Right atrium auricular region (tissue), 2 donors: ENCODE data around the gene AGPAT1. TPM values are rescaled to one million over a fixed set of nuclear protein-coding genes. Genes with fewer than 3 reads are reported as not detected.

Experiments
- DNase-seq: peaks from one replicate; pipeline ENCODE4 v3.0.0-alpha.2; 2019; ENCODE audit warnings: low spot score
- H3K27ac ChIP-seq, 2 donors: fragments of 200-600 bp; sonication (generic); 1 replicate in 1 of 2; 2 replicates in 1 of 2; pipeline ENCODE4 v1.5.1; 2016 to 2019
- H3K27me3 ChIP-seq, 2 donors: fragments of 200-600 bp; sonication (generic); one replicate each; pipeline versions ENCODE4 v1.5.1 to v1.6.0; 2017 to 2019
- H3K36me3 ChIP-seq: fragments of 200-600 bp; sonication (generic); one replicate; pipeline ENCODE4 v1.5.1; 2016
- H3K4me1 ChIP-seq, 2 donors: fragments of 200-600 bp; sonication (generic); one replicate each; pipeline versions ENCODE4 v1.5.1 to v1.6.0; 2017 to 2019
- H3K4me3 ChIP-seq, 2 donors: fragments of 200-600 bp; sonication (generic); 1 replicate in 1 of 2; 2 replicates in 1 of 2; pipeline ENCODE4 v1.5.1; 2017 to 2019; ENCODE audit warnings: mild to moderate bottlenecking in 1 of 2, moderate library complexity in 1 of 2
- H3K9me3 ChIP-seq, 2 donors: fragments of 200-600 bp; sonication (generic); one replicate each; pipeline ENCODE4 v1.5.1; 2019
- total RNA-seq, 2 donors: library from RNA; depleted of rRNA; stranded (reverse); fragments of >200 nt; gene quantifications; one replicate each; pipeline ENCODE4 v1.1.0, GENCODE V29; 2016
- TF ChIP-seq, protein P1 (sequence below), 2 donors: fragments of 200-600 bp; sonication (generic); IDR thresholded peaks; one replicate each; pipeline ENCODE4 v1.5.1; 2019; ENCODE audit warnings: antibody characterized with exemption in 2 of 2

The AGPAT1 gene
- total RNA-seq, 2 donors from 2014 or later = 59.6 to 77.1 TPM

DNA sequence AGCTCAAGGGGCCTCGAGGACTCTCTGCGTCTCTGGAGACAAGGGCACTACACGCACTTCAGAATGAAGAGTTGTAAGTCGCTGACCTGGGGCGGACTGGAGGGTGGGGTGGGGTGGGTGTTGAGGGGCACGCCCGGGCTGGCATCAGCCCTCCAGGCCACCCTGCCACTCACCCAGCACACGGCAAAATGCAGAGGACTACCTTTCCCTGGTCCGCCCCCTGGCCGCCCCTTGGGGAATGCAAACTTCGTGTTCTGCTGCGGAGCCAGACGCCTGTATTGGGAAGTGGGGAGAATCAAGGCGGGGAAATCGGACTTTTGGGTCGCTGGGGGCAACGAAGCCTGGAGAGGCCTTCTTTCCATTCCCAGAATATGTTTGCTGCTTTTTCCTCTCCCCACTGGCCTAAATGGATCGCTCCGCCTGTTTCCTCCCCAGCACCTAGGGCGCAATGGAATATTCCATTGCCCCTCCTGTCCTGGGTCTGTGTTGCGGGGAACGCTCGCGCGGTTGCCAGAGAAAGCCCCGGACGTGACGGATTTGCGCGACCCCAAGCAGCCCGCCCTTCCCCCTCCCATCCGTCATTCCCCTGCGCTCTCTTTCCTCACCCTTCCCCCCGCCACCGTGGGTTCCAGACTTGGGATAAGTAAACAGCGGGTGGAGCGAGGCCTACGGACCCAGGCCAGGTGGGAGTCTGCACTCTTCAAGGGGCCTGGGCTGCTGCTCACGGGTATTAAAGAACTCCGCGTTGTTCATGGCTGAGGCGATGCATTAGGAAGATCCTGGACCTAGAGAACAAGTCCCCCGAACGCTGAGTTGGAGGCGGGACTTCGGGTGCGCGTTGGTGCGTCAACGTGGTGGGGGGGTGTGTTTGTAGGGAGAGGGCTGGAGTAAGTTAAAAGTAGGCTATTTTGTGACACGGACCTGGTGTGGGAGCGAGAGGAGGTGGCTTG is 22.0 kb downstream of the AGPAT1 start, which contains the start of gene PPT2:
PPT2 (plus strand) TSS at position 578 of the 950 bp plus-strand sequence. CDS start 454 bp downstream, outside the sequence.
- Histone ChIP-seq H3K9me3 (no peaks in the 10 kb centered on the region), H3K27ac (peak within 1 kb of the TSS; percentile 90 to 92), H3K4me3 (peak within 1 kb of the TSS; percentile 71 to 72), H3K36me3 (peaks cover 33% of the 10 kb centered on the region), H3K4me1 (peaks cover 0 to 36% of the 10 kb centered on the region in 2 donors), H3K27me3 (no peaks in the 10 kb centered on the region)
- TF ChIP-seq, protein P1, sequence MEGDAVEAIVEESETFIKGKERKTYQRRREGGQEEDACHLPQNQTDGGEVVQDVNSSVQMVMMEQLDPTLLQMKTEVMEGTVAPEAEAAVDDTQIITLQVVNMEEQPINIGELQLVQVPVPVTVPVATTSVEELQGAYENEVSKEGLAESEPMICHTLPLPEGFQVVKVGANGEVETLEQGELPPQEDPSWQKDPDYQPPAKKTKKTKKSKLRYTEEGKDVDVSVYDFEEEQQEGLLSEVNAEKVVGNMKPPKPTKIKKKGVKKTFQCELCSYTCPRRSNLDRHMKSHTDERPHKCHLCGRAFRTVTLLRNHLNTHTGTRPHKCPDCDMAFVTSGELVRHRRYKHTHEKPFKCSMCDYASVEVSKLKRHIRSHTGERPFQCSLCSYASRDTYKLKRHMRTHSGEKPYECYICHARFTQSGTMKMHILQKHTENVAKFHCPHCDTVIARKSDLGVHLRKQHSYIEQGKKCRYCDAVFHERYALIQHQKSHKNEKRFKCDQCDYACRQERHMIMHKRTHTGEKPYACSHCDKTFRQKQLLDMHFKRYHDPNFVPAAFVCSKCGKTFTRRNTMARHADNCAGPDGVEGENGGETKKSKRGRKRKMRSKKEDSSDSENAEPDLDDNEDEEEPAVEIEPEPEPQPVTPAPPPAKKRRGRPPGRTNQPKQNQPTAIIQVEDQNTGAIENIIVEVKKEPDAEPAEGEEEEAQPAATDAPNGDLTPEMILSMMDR (IDR thresholded peaks at IDR 0.05) = no peak
- DNase-seq = peak; percentile 92

DNA sequence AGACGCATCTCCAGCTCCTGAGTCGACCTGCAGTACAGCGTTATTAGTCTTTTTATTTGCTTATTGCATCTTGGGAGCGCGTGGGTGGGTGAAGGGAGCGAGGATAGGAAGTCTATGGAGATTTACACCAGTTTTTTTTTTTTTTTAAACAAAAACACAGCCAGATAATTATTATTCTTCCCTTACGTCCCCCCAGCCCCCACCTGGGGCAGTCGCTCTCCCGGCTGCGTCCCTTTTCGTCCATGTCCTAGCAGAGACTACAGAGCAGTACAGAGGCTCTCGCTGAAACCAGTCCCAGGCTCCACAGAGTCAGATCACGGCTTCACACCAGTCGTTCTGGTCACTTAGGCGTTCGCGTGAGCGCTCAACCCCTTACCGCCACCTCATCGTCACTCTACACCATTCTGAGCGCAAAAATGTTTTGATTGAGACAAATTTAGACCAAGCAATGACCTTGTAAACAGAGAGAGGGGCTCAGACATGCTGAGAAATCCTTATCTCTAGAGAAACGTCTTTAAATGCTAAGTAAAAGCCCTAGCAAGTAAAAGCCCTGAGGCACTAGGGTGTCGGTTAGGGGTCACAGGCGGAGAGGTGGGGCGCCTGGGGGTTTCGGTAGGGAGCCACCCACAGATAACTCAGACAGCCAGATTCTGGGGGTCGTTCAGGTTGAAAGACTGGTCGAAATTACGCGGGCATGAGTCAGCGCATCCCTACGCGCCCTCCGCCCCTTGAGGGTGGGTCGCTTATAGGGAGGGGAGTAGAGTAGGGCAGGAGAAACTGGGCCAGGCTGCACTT is 22.9 kb downstream of the AGPAT1 start:
- H3K27me3 ChIP-seq = no peaks in the 10 kb centered on the region
- H3K9me3 ChIP-seq = no peaks in the 10 kb centered on the region
- H3K27ac ChIP-seq = peak overlapping the region; percentile 90 to 92
- no peak for DNase-seq
- TF ChIP-seq, protein P1 (IDR thresholded peaks at IDR 0.05) = no peak
- H3K36me3 ChIP-seq = peaks cover 24% of the 10 kb centered on the region
- H3K4me3 ChIP-seq = peak overlapping the region; percentile 71 to 72
- peaks cover 0 to 36% of the 10 kb centered on the region in 2 donors for H3K4me1 ChIP-seq

GRCh38 chr6:32151863-32152768 is 23.8 kb downstream of the AGPAT1 start, which contains the start of gene PRRT1:
TSS of gene PRRT1 (minus strand) at chr6:32151939. CDS start at chr6:32151827, 112 bp downstream.
- Histone ChIP-seq H3K27ac (peak within 1 kb of the TSS; percentile 90 to 92), H3K9me3 (no peaks in the 10 kb centered on the region), H3K27me3 (no peaks in the 10 kb centered on the region), H3K4me3 (peak within 1 kb of the TSS; percentile 23 to 71), H3K4me1 (peaks cover 0 to 36% of the 10 kb centered on the region in 2 donors), H3K36me3 (peaks cover 15% of the 10 kb centered on the region)
- TF ChIP-seq, protein P1 (IDR thresholded peaks at IDR 0.05) = no peak
- DNase-seq = no peak

DNA sequence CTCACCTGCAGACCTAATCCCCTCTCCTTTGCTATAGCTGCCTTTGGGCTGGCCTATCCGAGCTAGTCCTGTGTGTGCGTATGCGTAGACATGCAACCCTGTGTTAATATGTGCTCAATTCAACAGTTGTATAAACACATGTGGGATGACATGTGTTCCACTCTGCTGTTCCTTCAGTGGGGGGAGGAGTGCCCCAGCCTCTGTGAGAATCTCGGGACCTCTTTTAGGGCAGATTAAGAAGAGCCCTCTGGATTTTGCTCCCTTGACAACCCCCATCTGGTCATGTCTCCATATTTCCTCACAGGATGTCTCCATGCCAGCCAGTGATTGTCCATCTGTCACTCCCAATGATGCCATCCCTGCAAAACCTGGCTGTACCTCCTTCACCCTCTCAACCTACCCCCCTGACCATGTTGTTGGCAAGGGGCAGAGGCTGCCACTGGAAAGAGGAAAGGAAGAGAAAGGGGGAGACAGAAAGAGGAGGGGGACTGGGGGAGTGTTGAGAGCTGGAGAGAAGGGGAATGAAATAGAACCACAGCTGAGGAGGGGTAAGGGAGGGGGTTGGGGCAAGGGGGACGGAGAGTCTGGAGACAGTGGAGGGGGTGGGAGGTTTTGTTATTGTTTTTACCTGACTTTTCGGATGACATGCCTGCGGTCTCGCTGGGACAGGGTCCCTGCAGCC is 24.6 kb downstream of the AGPAT1 start:
- Histone ChIP-seq H3K27me3 (no peaks in the 10 kb centered on the region), H3K4me3 (peak overlapping the region; percentile 23 to 71), H3K36me3 (peaks cover 7% of the 10 kb centered on the region), H3K4me1 (peaks cover 0 to 36% of the 10 kb centered on the region in 2 donors), H3K9me3 (no peaks in the 10 kb centered on the region), H3K27ac (peak overlapping the region; percentile 90 to 92)
- TF ChIP-seq, protein P1 (IDR thresholded peaks at IDR 0.05) = no peak
- no peak for DNase-seq
